OCI-LY3 (cell line): ENCODE results near the gene GALNT14.

ENCODE experiments used
- EZH2phosphoT487 ChIP-seq: fragments of 200-600 bp; shearing (Covaris generic); IDR thresholded peaks from 2 replicates; pipeline ENCODE4 v1.6.1; 2018; ENCODE audit warnings: antibody characterized with exemption, mixed run types, low read depth
- TF ChIP-seq, protein P1 (sequence below): fragments of 200-600, 300-600 bp; sonication (generic); IDR thresholded peaks from 2 replicates; pipeline ENCODE4 v1.5.1; 2014; ENCODE audit warnings: antibody characterized with exemption, low read length, low read depth

DNA sequence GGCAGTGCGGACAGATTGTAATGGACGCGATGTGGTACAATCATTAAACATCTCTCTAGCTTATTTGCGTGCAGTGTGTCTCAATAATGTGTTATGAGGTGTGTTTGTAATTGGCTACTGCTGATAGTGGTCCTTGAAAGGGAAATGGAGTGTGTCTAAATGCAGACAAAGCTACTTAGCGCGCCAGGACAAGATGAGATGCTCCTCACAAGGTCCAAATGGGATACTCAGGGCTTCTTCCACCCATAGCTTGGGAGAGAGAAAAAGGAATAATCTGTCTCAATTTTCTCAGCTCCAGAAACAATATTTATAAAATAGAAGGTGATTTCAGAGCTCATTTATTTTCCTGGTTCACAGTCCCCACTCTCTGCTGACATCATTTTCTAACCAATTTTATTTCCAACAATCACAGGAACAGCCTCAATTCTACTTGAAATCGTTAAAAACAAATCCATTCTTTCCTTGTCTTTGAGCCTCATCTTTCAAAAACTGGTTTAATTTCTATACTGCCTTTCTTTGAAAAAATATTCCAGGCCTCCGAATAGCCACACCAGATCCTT is 28.5 kb downstream of the GALNT14 start:
- TF ChIP-seq, protein P1, sequence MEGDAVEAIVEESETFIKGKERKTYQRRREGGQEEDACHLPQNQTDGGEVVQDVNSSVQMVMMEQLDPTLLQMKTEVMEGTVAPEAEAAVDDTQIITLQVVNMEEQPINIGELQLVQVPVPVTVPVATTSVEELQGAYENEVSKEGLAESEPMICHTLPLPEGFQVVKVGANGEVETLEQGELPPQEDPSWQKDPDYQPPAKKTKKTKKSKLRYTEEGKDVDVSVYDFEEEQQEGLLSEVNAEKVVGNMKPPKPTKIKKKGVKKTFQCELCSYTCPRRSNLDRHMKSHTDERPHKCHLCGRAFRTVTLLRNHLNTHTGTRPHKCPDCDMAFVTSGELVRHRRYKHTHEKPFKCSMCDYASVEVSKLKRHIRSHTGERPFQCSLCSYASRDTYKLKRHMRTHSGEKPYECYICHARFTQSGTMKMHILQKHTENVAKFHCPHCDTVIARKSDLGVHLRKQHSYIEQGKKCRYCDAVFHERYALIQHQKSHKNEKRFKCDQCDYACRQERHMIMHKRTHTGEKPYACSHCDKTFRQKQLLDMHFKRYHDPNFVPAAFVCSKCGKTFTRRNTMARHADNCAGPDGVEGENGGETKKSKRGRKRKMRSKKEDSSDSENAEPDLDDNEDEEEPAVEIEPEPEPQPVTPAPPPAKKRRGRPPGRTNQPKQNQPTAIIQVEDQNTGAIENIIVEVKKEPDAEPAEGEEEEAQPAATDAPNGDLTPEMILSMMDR, result no peak
- TF ChIP-seq EZH2phosphoT487, result no peak
